ENCODE data around the gene BAZ1A. TPM values are rescaled to one million over a fixed set of nuclear protein-coding genes. Genes with fewer than 3 reads are reported as not detected.

The BAZ1A gene
- total RNA-seq, 4 donors from 2014 or later, result 14.6 to 27.3 (median 24.5) TPM

DNA sequence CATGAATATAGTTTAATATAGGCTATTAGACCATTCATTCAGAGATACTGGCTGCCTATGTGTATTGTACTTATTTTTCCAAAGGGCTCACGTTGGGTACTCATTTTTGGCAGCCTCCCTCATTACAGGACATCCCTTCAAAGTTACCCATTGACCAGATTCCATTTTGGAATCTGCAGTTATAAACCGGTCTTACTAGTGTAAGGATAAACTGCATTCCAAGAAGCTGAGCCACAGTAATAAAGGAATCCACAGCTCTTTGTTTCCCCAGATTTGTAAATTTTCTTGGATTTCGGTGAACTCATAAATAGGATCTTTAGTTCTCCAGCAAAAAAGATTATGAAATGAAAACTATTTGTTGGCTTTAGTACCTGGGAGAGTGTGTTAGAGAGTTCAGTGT lies 141.9 kb downstream of the BAZ1A start:
- WGBS, result 70% methylated on average over 3 of the region's 3 CpGs
- TF ChIP-seq EP300 (IDR thresholded peaks at IDR 0.05), result no peak
- no peak for TF ChIP-seq POLR2A (IDR thresholded peaks at IDR 0.05; ENCODE audit: low read depth)
- TF ChIP-seq CTCF (IDR thresholded peaks at IDR 0.05), result no peak
- no peak for TF ChIP-seq POLR2AphosphoS5 (IDR thresholded peaks at IDR 0.05)

GRCh38 chr14:34732802-34733201 lies 142.4 kb downstream of the BAZ1A start:
- Histone ChIP-seq H3K27me3 (no peaks in the 10 kb centered on the region), H3K36me3 (no peaks in the 10 kb centered on the region), H3K4me1 (no peaks in the 10 kb centered on the region), H3K27ac (replicated peaks in 1 of 4) (no peak overlapping the region), H3K4me3 (no peak overlapping the region), H3K9me3 (no peaks in the 10 kb centered on the region)
- 77% methylated on average over 3 of the region's 4 CpGs for WGBS
- TF ChIP-seq POLR2AphosphoS5 (IDR thresholded peaks at IDR 0.05), result no peak
- no peak for TF ChIP-seq CTCF (IDR thresholded peaks at IDR 0.05)
- TF ChIP-seq EP300 (IDR thresholded peaks at IDR 0.05), result no peak
- TF ChIP-seq POLR2A (IDR thresholded peaks at IDR 0.05; ENCODE audit: low read depth), result no peak
- intact Hi-C loops (cut with DNase I), result no loop called here
- DNase-seq (ENCODE audit: extremely low spot score), result no peak

More for the DNA sequence above, 141.9 kb downstream of the BAZ1A start:
- DNase-seq (ENCODE audit: extremely low spot score), result no peak
- Histone ChIP-seq H3K27me3 (no peaks in the 10 kb centered on the region), H3K27ac (replicated peaks in 1 of 4) (no peak overlapping the region), H3K4me1 (no peaks in the 10 kb centered on the region), H3K36me3 (no peaks in the 10 kb centered on the region), H3K9me3 (no peaks in the 10 kb centered on the region), H3K4me3 (no peak overlapping the region)
- intact Hi-C loops (cut with DNase I), result no loop called here

GRCh38 chr14:34723867-34724266 lies 151.3 kb downstream of the BAZ1A start:
- TF ChIP-seq POLR2AphosphoS5 (IDR thresholded peaks at IDR 0.05) (no peak), EP300 (IDR thresholded peaks at IDR 0.05) (no peak), CTCF (IDR thresholded peaks at IDR 0.05) (no peak), POLR2A (IDR thresholded peaks at IDR 0.05; ENCODE audit: low read depth) (no peak)

DNA sequence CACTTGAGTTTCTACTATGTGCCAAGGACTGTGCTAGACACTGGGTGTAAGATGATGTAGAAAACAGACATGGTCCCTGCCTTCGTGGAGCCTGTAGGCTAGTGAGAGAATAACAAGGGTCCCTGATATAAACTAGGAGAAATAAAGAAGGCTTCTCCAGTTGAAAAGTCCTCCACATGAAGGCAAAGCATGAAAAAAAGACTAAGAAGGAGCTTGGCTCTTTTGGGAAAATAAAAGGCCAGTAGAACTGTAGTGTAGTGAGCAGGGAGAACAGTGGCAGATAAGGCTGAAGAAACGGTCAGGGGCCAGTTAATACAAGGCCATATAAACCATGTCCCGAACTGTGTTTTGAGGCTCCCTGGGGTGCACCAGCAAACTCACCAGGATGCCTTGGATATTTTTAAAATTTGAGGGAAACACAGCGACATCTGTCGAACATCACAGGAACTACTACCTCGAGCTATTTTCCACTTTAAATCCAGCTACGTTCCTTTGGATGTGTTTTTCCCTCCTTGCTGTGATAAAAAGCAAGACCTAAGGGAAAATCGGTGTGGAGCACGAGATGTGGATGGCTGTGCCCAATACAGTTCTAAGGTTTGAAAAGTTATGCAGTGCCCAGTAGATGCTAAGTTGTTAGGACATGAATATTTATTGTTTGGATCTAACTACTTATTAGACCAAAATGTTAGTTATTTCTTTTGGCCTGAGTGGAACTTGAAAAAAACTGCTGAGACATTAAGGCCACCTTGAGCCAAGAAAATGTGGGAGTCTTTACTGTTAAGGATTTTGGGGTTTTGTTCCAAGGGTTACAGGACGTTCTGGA lies 152.2 kb downstream of the BAZ1A start:
- no peak for DNase-seq (ENCODE audit: extremely low spot score)
- 10% methylated on average over 10 of the region's 10 CpGs for WGBS
- Histone ChIP-seq H3K4me1 (peaks cover 0 to 12% (median 9%) of the 10 kb centered on the region in 4 donors), H3K4me3 (no peak overlapping the region), H3K27me3 (no peaks in the 10 kb centered on the region), H3K36me3 (no peaks in the 10 kb centered on the region), H3K27ac (replicated peaks in 1 of 4) (no peak overlapping the region), H3K9me3 (no peaks in the 10 kb centered on the region)
- intact Hi-C loops (cut with DNase I), result loop anchor here (1.0 kb wide), 1 partner anchor 51 kb away; no protein-coding TSS in a partner anchor
- no peak for TF ChIP-seq POLR2A (IDR thresholded peaks at IDR 0.05; ENCODE audit: low read depth)
- no peak for TF ChIP-seq POLR2AphosphoS5 (IDR thresholded peaks at IDR 0.05)
- TF ChIP-seq CTCF (IDR thresholded peaks at IDR 0.05), result peak; percentile 83 to 87 (median 85)
- no peak for TF ChIP-seq EP300 (IDR thresholded peaks at IDR 0.05)

More at GRCh38 chr14:34723867-34724266, 151.3 kb downstream of the BAZ1A start:
- intact Hi-C loops (cut with DNase I), result loop anchor here (1.0 kb wide), 1 partner anchor 52 kb away; no protein-coding TSS in a partner anchor
- no peak for DNase-seq (ENCODE audit: extremely low spot score)
- no peak overlapping the region for H3K4me3 ChIP-seq
- peaks cover 0 to 12% (median 9%) of the 10 kb centered on the region in 4 donors for H3K4me1 ChIP-seq
- no peaks in the 10 kb centered on the region for H3K36me3 ChIP-seq
- no peak overlapping the region for H3K27ac ChIP-seq (replicated peaks in 1 of 4)
- WGBS, result 93% methylated on average over 3 of the region's 3 CpGs
- H3K27me3 ChIP-seq, result no peaks in the 10 kb centered on the region
- no peaks in the 10 kb centered on the region for H3K9me3 ChIP-seq

All from esophagus muscularis mucosa (tissue), 4 donors.